Measurements from ENCODE around the gene MTARC2.

MTARC2 gene

GRCh38 chr1:220770245-220770913, 22.3 kb downstream of the MTARC2 start:
- no peak for DNase-seq

GRCh38 chr1:220772846-220773245, 24.7 kb downstream of the MTARC2 start:
- DNase-seq, result no peak

GRCh38 chr1:220775240-220775853, 27.2 kb downstream of the MTARC2 start:
- DNase-seq, result no peak

- DNase-seq, result no peak
These were observed 28.1 kb downstream of the MTARC2 start for GRCh38 chr1:220776254-220776653.

GRCh38 chr1:220776720-220777326, 28.7 kb downstream of the MTARC2 start:
- peak; percentile 61 for DNase-seq

GRCh38 chr1:220783453-220783852, 35.3 kb downstream of the MTARC2 start:
- DNase-seq, result no peak

- DNase-seq, result no peak
These were observed 36.6 kb downstream of the MTARC2 start for GRCh38 chr1:220784751-220785150.

- DNase-seq, result no peak
These were observed 37.3 kb downstream of the MTARC2 start for GRCh38 chr1:220785166-220786056.

GRCh38 chr1:220786057-220786336, 37.9 kb downstream of the MTARC2 start:
- DNase-seq, result no peak

- DNase-seq, result peak; percentile 85
These were observed 38.4 kb downstream of the MTARC2 start, which contains the start of gene MTARC1 for GRCh38 chr1:220786337-220787068. Gene MTARC1, plus strand, starts transcription at chr1:220786913. Its CDS starts 32 bp downstream, at chr1:220786945.

GRCh38 chr1:220787069-220787619, 39.0 kb downstream of the MTARC2 start:
- peak; percentile 57 for DNase-seq

- DNase-seq, result no peak
These were observed 40.8 kb downstream of the MTARC2 start for GRCh38 chr1:220788900-220789299.

- no peak for DNase-seq
These were observed 41.5 kb downstream of the MTARC2 start for GRCh38 chr1:220789532-220790147.

- DNase-seq, result peak; percentile 82
These were observed 43.2 kb downstream of the MTARC2 start for GRCh38 chr1:220791285-220791684.

GRCh38 chr1:220791956-220792355, 43.8 kb downstream of the MTARC2 start:
- DNase-seq, result no peak

- no peak for DNase-seq
These were observed 48.4 kb downstream of the MTARC2 start for GRCh38 chr1:220796530-220796929.

GRCh38 chr1:220797044-220797443, 48.9 kb downstream of the MTARC2 start:
- DNase-seq, result no peak

GRCh38 chr1:220797553-220797952, 49.4 kb downstream of the MTARC2 start:
- DNase-seq, result no peak

- no peak for DNase-seq
These were observed 50.2 kb downstream of the MTARC2 start for GRCh38 chr1:220798338-220798737.

GRCh38 chr1:220800262-220800661, 52.1 kb downstream of the MTARC2 start:
- DNase-seq, result no peak

- DNase-seq, result no peak
These were observed 55.5 kb downstream of the MTARC2 start for GRCh38 chr1:220803401-220804201.
